ENCODE data around the gene UROC1. TPM values are rescaled to one million over a fixed set of nuclear protein-coding genes. Genes with fewer than 3 reads are reported as not detected.

The UROC1 gene
- total and polyA plus RNA-seq, 2 of the 13 experiments (the other 11 are each of a cell fraction or from before 2014, with no cell fraction given), result 0.71 to 1.3 TPM

DNA sequence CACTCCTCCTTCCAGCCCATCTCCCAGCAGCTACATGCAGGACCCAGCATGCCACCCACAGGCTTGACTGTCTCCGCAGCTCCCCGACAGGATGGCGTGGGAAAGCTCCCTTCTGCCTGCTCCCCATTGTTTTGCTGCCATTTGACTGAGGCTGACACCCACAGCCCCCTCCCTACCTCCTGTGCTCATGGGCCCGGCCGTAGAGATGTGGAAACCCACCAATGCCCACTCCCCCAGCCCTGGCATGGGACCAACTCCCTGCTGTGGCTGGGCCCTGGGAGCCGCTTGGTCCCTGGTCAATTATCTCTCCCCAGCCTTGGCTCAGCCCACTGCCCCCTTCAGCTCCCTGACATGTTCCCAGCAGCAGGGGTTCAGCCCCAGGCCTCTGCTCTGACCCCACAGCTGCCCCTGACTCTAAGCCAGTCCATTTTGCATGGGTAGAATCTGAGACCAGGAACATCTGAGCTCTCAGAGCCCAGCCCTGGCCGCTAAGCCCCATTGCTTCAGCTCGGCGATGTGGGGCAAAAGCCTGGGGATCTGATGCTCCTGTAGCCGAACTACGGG, 33.0 kb upstream of the UROC1 start:
- Histone ChIP-seq H3K36me3 (replicated peaks in 1 of 2; ENCODE audit: control insufficient read depth in 1 of 2, insufficient read depth in 2 of 2, low read length in 2 of 2) (no peaks in the 10 kb centered on the region), H3K27ac (ENCODE audit: extremely low read length, insufficient read depth, low read length) (no peak overlapping the region), H3K9me3 (ENCODE audit: low read length) (no peaks in the 10 kb centered on the region), H3K4me3 (replicated peaks in 1 of 3; ENCODE audit: insufficient read depth in 1 of 3, low read depth in 2 of 3, low read length in 3 of 3) (no peak overlapping the region), H2AFZ (ENCODE audit: low read length) (no peak overlapping the region), H4K20me1 (ENCODE audit: insufficient read depth, low read length) (no peaks in the 10 kb centered on the region), H3K4me2 (ENCODE audit: low read depth, low read length) (no peak overlapping the region), H3K4me1 (ENCODE audit: insufficient read depth, low read length) (peaks cover 8% of the 10 kb centered on the region; the same call in 1 of the 2 replicates), H3K9ac (ENCODE audit: insufficient read depth, low read depth, low read length) (no peak overlapping the region), H3K79me2 (ENCODE audit: insufficient read depth, low read length) (no peaks in the 10 kb centered on the region), H3K27me3 (ENCODE audit: control insufficient read depth in 1 of 2, insufficient read depth in 2 of 2, low read length in 2 of 2) (peaks cover 5 to 35% of the 10 kb centered on the region in 2 experiments; a peak in 2 of 5 replicates)
- WGBS (ENCODE audit: low lambda C conversion rate), result 51% methylated on average over 5 of the region's 11 CpGs
- POLR2A ChIA-PET, result no interaction called here
- CTCF ChIA-PET (ENCODE audit: low intra/inter-chr PET ratio, low total read pairs), result interaction anchor here (1.1 kb wide), 1 partner anchor 28 kb away, joined by 3 read pairs; no protein-coding TSS in a partner anchor
- ATAC-seq, result no peak
- TF ChIP-seq REPIN1 (CRISPR knock-in tag; IDR thresholded peaks at IDR 0.05; ENCODE audit: borderline replicate concordance, low read depth), result no peak
- TF ChIP-seq NR3C1 (CRISPR knock-in tag; IDR thresholded peaks at IDR 0.05), result no peak
- TF ChIP-seq, protein P1, sequence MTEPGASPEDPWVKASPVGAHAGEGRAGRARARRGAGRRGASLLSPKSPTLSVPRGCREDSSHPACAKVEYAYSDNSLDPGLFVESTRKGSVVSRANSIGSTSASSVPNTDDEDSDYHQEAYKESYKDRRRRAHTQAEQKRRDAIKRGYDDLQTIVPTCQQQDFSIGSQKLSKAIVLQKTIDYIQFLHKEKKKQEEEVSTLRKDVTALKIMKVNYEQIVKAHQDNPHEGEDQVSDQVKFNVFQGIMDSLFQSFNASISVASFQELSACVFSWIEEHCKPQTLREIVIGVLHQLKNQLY (CRISPR knock-in tag; IDR thresholded peaks at IDR 0.05), result no peak
- TF ChIP-seq, protein P2, sequence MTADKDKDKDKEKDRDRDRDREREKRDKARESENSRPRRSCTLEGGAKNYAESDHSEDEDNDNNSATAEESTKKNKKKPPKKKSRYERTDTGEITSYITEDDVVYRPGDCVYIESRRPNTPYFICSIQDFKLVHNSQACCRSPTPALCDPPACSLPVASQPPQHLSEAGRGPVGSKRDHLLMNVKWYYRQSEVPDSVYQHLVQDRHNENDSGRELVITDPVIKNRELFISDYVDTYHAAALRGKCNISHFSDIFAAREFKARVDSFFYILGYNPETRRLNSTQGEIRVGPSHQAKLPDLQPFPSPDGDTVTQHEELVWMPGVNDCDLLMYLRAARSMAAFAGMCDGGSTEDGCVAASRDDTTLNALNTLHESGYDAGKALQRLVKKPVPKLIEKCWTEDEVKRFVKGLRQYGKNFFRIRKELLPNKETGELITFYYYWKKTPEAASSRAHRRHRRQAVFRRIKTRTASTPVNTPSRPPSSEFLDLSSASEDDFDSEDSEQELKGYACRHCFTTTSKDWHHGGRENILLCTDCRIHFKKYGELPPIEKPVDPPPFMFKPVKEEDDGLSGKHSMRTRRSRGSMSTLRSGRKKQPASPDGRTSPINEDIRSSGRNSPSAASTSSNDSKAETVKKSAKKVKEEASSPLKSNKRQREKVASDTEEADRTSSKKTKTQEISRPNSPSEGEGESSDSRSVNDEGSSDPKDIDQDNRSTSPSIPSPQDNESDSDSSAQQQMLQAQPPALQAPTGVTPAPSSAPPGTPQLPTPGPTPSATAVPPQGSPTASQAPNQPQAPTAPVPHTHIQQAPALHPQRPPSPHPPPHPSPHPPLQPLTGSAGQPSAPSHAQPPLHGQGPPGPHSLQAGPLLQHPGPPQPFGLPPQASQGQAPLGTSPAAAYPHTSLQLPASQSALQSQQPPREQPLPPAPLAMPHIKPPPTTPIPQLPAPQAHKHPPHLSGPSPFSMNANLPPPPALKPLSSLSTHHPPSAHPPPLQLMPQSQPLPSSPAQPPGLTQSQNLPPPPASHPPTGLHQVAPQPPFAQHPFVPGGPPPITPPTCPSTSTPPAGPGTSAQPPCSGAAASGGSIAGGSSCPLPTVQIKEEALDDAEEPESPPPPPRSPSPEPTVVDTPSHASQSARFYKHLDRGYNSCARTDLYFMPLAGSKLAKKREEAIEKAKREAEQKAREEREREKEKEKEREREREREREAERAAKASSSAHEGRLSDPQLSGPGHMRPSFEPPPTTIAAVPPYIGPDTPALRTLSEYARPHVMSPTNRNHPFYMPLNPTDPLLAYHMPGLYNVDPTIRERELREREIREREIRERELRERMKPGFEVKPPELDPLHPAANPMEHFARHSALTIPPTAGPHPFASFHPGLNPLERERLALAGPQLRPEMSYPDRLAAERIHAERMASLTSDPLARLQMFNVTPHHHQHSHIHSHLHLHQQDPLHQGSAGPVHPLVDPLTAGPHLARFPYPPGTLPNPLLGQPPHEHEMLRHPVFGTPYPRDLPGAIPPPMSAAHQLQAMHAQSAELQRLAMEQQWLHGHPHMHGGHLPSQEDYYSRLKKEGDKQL (CRISPR knock-in tag; IDR thresholded peaks at IDR 0.05; ENCODE audit: low read depth), result no peak
- TF ChIP-seq MLLT10 (CRISPR knock-in tag; IDR thresholded peaks at IDR 0.05), result no peak
- no peak for TF ChIP-seq CENPT (CRISPR knock-in tag; IDR thresholded peaks at IDR 0.05; ENCODE audit: low read depth)
- TF ChIP-seq, protein P3, sequence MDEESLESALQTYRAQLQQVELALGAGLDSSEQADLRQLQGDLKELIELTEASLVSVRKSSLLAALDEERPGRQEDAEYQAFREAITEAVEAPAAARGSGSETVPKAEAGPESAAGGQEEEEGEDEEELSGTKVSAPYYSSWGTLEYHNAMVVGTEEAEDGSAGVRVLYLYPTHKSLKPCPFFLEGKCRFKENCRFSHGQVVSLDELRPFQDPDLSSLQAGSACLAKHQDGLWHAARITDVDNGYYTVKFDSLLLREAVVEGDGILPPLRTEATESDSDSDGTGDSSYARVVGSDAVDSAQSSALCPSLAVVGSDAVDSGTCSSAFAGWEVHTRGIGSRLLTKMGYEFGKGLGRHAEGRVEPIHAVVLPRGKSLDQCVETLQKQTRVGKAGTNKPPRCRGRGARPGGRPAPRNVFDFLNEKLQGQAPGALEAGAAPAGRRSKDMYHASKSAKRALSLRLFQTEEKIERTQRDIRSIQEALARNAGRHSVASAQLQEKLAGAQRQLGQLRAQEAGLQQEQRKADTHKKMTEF (CRISPR knock-in tag; IDR thresholded peaks at IDR 0.05), result no peak
- no peak for TF ChIP-seq ZBTB1 (CRISPR knock-in tag; IDR thresholded peaks at IDR 0.05; ENCODE audit: borderline replicate concordance)
- no peak for TF ChIP-seq NFYC (CRISPR knock-in tag; IDR thresholded peaks at IDR 0.05)
- no peak for DNase-seq (ENCODE audit: low spot score)
- FAIRE-seq, result no peak
- in situ Hi-C loops (cut with HindIII; ENCODE audit: extremely low pct_ligation_motif_present, low pct_unique_long_range_greater_than_20kb) (no loop called here), intact Hi-C loops (cut with micrococcal nuclease; ENCODE audit: unreplicated experiment) (loop anchor here (10.0 kb wide), 2 partner anchors 56 to 924 kb away; no protein-coding TSS in a partner anchor)
- no TSS peak for BruUV-seq (replicated peaks)
